ENCODE data around the gene CLEC16A. TPM values are rescaled to one million over a fixed set of nuclear protein-coding genes. Genes with fewer than 3 reads are reported as not detected.
A peak's percentile ranks its signal among the peaks of the same experiment; 100 is the strongest.

The CLEC16A gene
- total and polyA plus RNA-seq, 4 donors, result 14.3 to 44.4 (median 26.4) TPM

DNA sequence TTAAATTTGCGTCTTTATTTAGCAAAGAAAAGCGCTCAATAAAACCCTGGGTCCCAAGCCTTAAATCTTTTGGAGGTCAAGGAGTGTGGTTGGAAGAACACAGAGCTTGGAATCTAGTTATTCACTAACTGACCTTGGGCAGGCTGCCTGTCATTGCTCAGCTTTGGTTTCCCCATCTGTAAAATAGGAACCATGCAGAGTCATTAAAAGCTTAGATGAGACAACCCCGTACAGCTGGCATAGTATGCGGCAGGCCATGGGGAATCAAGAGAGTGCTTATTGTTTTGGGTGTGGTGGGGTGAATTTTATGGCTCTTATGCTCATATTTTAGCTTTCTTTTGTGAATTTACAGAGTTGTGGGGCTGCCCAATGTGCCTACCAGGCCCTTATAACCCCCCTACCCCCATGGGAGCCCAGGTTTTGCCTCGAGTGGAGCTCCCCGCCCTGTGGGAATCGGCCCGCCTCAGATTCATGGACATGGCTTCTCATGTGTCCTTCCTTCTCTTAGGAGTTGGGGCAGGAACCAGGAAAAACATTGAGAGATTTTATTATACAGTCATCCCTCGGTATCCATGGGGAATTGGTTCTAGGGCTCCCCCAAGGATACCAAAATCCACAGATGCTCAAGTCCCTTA is 113.5 kb downstream of the CLEC16A start:
- 95 to 98% methylated on average over 9 of the region's 9 CpGs for WGBS, 2 donors
- peaks cover 0 to 18% (median 3%) of the 10 kb centered on the region in 4 donors for H3K36me3 ChIP-seq (ENCODE audit: control insufficient read depth in 4 of 4, insufficient read depth in 4 of 4, low read length in 4 of 4)
- TF ChIP-seq, protein P1, sequence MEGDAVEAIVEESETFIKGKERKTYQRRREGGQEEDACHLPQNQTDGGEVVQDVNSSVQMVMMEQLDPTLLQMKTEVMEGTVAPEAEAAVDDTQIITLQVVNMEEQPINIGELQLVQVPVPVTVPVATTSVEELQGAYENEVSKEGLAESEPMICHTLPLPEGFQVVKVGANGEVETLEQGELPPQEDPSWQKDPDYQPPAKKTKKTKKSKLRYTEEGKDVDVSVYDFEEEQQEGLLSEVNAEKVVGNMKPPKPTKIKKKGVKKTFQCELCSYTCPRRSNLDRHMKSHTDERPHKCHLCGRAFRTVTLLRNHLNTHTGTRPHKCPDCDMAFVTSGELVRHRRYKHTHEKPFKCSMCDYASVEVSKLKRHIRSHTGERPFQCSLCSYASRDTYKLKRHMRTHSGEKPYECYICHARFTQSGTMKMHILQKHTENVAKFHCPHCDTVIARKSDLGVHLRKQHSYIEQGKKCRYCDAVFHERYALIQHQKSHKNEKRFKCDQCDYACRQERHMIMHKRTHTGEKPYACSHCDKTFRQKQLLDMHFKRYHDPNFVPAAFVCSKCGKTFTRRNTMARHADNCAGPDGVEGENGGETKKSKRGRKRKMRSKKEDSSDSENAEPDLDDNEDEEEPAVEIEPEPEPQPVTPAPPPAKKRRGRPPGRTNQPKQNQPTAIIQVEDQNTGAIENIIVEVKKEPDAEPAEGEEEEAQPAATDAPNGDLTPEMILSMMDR (IDR thresholded peaks at IDR 0.05; ENCODE audit: control extremely low read depth, extremely low read depth), result no peak
- peaks cover 0 to 47% (median 14%) of the 10 kb centered on the region in 5 donors for H3K4me1 ChIP-seq (ENCODE audit: control insufficient read depth in 5 of 5, insufficient read depth in 5 of 5, low read length in 5 of 5)
- H3K27me3 ChIP-seq (ENCODE audit: control insufficient read depth in 3 of 3, insufficient read depth in 3 of 3, low read length in 2 of 3), result no peaks in the 10 kb centered on the region
- no peak for DNase-seq
- no peak overlapping the region for H3K27ac ChIP-seq (ENCODE audit: low read depth in 1 of 2, low read length in 1 of 2)
- no peaks in the 10 kb centered on the region for H3K9me3 ChIP-seq (ENCODE audit: control insufficient read depth in 4 of 4, insufficient read depth in 3 of 4, low read length in 3 of 4)
- H3K9ac ChIP-seq (ENCODE audit: insufficient read depth in 1 of 2, low read length in 2 of 2), result no peak overlapping the region
- H3K4me3 ChIP-seq, result no peak overlapping the region
- ATAC-seq (ENCODE audit: insufficient read depth, low FRiP score), result no peak

DNA sequence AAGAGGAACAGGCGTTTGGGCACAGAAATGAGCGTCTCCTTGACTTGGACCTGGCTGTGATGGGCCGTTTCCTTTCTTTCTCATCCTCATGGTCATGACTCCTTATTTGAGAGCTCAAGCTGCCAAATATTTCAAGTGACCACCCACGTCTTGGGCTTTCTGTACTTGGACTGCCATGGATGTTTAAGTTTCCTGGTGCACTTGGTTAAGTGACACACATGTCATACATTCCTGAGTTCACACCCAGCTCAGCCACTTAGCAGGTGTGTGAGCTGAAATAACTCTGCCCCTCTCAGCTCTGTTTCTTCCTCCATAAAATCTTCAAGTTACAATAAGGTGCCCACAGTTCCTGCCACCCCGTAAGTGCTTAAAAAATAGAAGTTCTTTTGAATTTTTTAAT is 114.5 kb downstream of the CLEC16A start:
- H3K9me3 ChIP-seq (ENCODE audit: control insufficient read depth in 4 of 4, insufficient read depth in 3 of 4, low read length in 3 of 4), result no peaks in the 10 kb centered on the region
- TF ChIP-seq, protein P1 (IDR thresholded peaks at IDR 0.05; ENCODE audit: control extremely low read depth, extremely low read depth), result no peak
- no peaks in the 10 kb centered on the region for H3K27me3 ChIP-seq (ENCODE audit: control insufficient read depth in 3 of 3, insufficient read depth in 3 of 3, low read length in 2 of 3)
- H3K4me1 ChIP-seq (ENCODE audit: control insufficient read depth in 5 of 5, insufficient read depth in 5 of 5, low read length in 5 of 5), result peaks cover 0 to 47% (median 19%) of the 10 kb centered on the region in 5 donors
- H3K9ac ChIP-seq (ENCODE audit: insufficient read depth in 1 of 2, low read length in 2 of 2), result no peak overlapping the region
- H3K36me3 ChIP-seq (ENCODE audit: control insufficient read depth in 4 of 4, insufficient read depth in 4 of 4, low read length in 4 of 4), result peaks cover 0 to 18% (median 3%) of the 10 kb centered on the region in 4 donors
- H3K27ac ChIP-seq (ENCODE audit: low read depth in 1 of 2, low read length in 1 of 2), result peak overlapping the region in 1 of 2 donors; percentile 7
- no peak overlapping the region for H3K4me3 ChIP-seq
- WGBS, 2 donors, result 67 to 85% methylated on average over 5 of the region's 5 CpGs
- DNase-seq, result peak; percentile 48 to 78 (median 62)
- peak; percentile 73 for ATAC-seq (ENCODE audit: insufficient read depth, low FRiP score)

DNA sequence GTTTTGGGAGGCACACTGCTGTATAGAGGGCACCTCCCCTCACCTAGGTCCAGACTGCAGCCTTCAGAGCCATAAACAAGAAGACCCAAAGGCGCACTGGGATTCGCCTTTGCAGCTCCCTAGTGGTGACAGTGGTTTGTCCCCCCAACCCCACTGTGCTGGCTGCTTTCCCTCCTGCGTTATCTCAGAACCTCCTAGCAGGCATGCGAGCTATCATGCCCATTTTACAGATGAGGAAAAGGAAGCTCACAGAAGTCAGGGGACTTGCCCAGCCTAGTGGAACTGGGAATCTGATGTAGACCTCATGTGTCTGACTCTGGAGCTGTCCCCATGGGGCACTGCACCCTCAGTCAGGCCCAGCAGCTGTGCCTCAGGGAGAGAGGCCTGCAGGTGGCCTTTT is 115.2 kb downstream of the CLEC16A start:
- no peak overlapping the region for H3K9ac ChIP-seq (ENCODE audit: insufficient read depth in 1 of 2, low read length in 2 of 2)
- TF ChIP-seq, protein P1 (IDR thresholded peaks at IDR 0.05; ENCODE audit: control extremely low read depth, extremely low read depth), result no peak
- H3K27ac ChIP-seq (ENCODE audit: low read depth in 1 of 2, low read length in 1 of 2), result peak overlapping the region in 1 of 2 donors; percentile 71
- H3K27me3 ChIP-seq (ENCODE audit: control insufficient read depth in 3 of 3, insufficient read depth in 3 of 3, low read length in 2 of 3), result no peaks in the 10 kb centered on the region
- H3K36me3 ChIP-seq (ENCODE audit: control insufficient read depth in 4 of 4, insufficient read depth in 4 of 4, low read length in 4 of 4), result peaks cover 0 to 14% (median 3%) of the 10 kb centered on the region in 4 donors
- WGBS, 2 donors, result 86 to 98% methylated on average over 4 of the region's 4 CpGs
- no peaks in the 10 kb centered on the region for H3K9me3 ChIP-seq (ENCODE audit: control insufficient read depth in 4 of 4, insufficient read depth in 3 of 4, low read length in 3 of 4)
- peaks cover 0 to 40% (median 18%) of the 10 kb centered on the region in 5 donors for H3K4me1 ChIP-seq (ENCODE audit: control insufficient read depth in 5 of 5, insufficient read depth in 5 of 5, low read length in 5 of 5)
- DNase-seq (no peak), ATAC-seq (ENCODE audit: insufficient read depth, low FRiP score) (no peak)
- no peak overlapping the region for H3K4me3 ChIP-seq

Measured in lung (tissue), 12 donors.